Spleen (tissue), 7 donors: ENCODE results near the gene LRIG3.

Source experiments
- POLR2A ChIP-seq, 3 donors: fragments of 450-650 bp; IDR thresholded peaks; one replicate each; pipeline ENCODE4 v1.5.1; 2017; ENCODE audit warnings: antibody characterized with exemption in 3 of 3, mild to moderate bottlenecking in 1 of 3
- TF ChIP-seq, protein P1 (sequence below), 11 experiments: fragments of 200-600 bp in 7 of 11; fragments of 450-650 bp in 4 of 11; sonication (generic) in 4 of 11; IDR thresholded peaks in 8 of 11; conservative IDR thresholded peaks in 3 of 11; 1 replicate in 7 of 11; 2 replicates in 4 of 11; pipeline versions ENCODE4 v1.4.0 to v1.8.0; 2016 to 2021; ENCODE audit warnings: antibody characterized with exemption in 11 of 11, inconsistent platforms in 4 of 11, mild to moderate bottlenecking in 1 of 11
- donor health status: DM: no; HTN: no; CAD: no; lungs with moderate emphysema.
- donor health status: DM: no; HTN: no; CAD: no.
- donor health status: DM: no; HTN: no; CAD: no.

DNA sequence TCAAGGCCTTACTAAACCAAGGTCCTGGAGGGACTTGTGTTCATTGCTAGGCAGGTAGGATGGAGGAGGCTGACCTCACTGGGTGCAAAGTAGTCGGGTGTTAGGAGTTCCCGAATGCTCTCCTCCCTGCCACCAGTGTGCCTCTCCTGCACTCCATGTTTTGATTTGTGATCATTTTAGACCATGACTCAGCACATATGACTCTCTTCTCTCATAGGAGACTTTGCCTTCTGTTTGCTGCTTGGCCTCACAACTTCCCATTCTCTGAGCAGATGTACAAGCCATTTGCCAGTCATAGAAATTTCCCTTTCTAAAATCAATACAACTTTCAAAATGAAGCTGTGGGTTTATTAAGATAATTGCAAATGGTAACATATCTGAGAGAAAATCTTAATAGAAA, 46.6 kb upstream of the LRIG3 start:
- TF ChIP-seq, protein P1, sequence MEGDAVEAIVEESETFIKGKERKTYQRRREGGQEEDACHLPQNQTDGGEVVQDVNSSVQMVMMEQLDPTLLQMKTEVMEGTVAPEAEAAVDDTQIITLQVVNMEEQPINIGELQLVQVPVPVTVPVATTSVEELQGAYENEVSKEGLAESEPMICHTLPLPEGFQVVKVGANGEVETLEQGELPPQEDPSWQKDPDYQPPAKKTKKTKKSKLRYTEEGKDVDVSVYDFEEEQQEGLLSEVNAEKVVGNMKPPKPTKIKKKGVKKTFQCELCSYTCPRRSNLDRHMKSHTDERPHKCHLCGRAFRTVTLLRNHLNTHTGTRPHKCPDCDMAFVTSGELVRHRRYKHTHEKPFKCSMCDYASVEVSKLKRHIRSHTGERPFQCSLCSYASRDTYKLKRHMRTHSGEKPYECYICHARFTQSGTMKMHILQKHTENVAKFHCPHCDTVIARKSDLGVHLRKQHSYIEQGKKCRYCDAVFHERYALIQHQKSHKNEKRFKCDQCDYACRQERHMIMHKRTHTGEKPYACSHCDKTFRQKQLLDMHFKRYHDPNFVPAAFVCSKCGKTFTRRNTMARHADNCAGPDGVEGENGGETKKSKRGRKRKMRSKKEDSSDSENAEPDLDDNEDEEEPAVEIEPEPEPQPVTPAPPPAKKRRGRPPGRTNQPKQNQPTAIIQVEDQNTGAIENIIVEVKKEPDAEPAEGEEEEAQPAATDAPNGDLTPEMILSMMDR (IDR thresholded peaks at IDR 0.05 in 8 of 11, conservative IDR thresholded peaks at IDR 0.05 in 3 of 11) = no peak
- TF ChIP-seq POLR2A (IDR thresholded peaks at IDR 0.05) = no peak
